GM12892 (cell line): Measurements from ENCODE around the gene DNAH2.

ENCODE experiments used
- POLR2A ChIP-seq: IDR thresholded peaks from 2 replicates; pipeline ENCODE4 v1.6.1; 2011; ENCODE audit warnings: low read depth, low read length, control low read depth
- POLR2AphosphoS5 ChIP-seq: IDR thresholded peaks from 2 replicates; pipeline ENCODE4 v1.6.1; 2011; ENCODE audit warnings: low read depth, low read length, control low read depth

DNA sequence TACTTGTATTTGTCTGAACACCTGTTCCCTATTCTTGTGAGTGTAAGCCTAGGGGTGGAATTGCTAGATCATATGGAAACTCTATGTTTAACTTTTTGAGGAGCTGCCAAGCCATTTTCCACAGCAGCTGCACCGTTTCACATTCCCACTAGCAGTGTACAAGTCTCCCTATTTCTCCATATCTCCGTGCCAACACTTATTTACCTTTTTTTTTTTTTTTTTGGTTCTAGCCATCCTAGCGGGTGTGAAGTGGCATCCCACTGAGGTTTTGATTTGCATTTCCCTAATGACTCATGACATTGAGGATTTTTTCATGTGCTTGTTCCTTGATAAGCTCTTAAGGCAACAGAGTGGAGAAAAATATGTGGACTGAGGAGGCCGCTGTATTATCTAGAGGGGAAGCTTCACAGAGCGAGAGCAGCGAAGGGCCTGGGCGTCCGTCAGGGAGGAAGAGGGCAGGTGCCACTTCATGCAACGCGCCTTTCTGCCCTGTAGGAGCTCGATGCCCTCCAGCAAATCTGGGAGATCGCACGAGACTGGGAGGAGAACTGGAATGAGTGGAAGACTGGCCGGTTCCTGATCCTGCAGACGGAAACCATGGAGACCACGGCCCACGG, 50.0 kb downstream of the DNAH2 start:
- no peak for TF ChIP-seq POLR2AphosphoS5
- no peak for TF ChIP-seq POLR2A
